MCF 10A (cell line): ENCODE data around the gene BTC. TPM values are rescaled to one million over a fixed set of nuclear protein-coding genes. Genes with fewer than 3 reads are reported as not detected.

ENCODE experiments used
- BruUV-seq: library from RNA; stranded (reverse); fragments of 400-500 nt; replicated peaks from 2 replicates; lab custom pipeline; 2021; lab: Mats Ljungman, UMichigan
- CTCF ChIA-PET: fragments of 300-600 bp; sonication (Branson Sonifier 250); formaldehyde crosslinking; extraction: SDS; loops from one replicate; lab custom pipeline; 2021; ENCODE audit warnings: antibody characterized with exemption, inconsistent platforms; lab: Yijun Ruan, JAX
- POLR2A ChIA-PET: fragments of 300-600, 350-650 bp; sonication (Branson Sonifier 250); formaldehyde crosslinking; extraction: SDS; loops from one replicate; lab custom pipeline; 2020; ENCODE audit warnings: antibody characterized with exemption, inconsistent platforms; lab: Yijun Ruan, JAX
- DNase-seq: peaks from one replicate; pipeline ENCODE4 v3.0.0-alpha.2; 2018; ENCODE audit not compliant: unreplicated experiment
- H3K27ac Mint-ChIP-seq: one replicate; pipeline ENCODE4 v1.8.0; 2022; ENCODE audit warnings: mild to moderate bottlenecking, low read depth, mixed read lengths; ENCODE audit not compliant: unreplicated experiment
- H3K27me3 Mint-ChIP-seq: one replicate; pipeline ENCODE4 v1.8.0; 2022; ENCODE audit warnings: mixed read lengths; ENCODE audit not compliant: insufficient read depth, unreplicated experiment
- H3K36me3 Mint-ChIP-seq: one replicate; pipeline ENCODE4 v1.8.0; 2022; ENCODE audit warnings: mild to moderate bottlenecking, moderate library complexity, mixed read lengths; ENCODE audit not compliant: insufficient read depth, unreplicated experiment
- H3K4me1 Mint-ChIP-seq: one replicate; pipeline ENCODE4 v1.8.0; 2022; ENCODE audit warnings: mixed read lengths; ENCODE audit not compliant: insufficient read depth, unreplicated experiment
- H3K4me3 Mint-ChIP-seq: one replicate; pipeline ENCODE4 v1.8.0; 2022; ENCODE audit warnings: mild to moderate bottlenecking, moderate library complexity, mixed read lengths; ENCODE audit not compliant: unreplicated experiment
- H3K9me3 Mint-ChIP-seq: one replicate; pipeline ENCODE4 v1.8.0; 2022; ENCODE audit warnings: mixed read lengths; ENCODE audit not compliant: unreplicated experiment
- CTCF ChIP-seq: fragments of 200-600 bp; IDR thresholded peaks from one replicate; pipeline ENCODE4 v1.8.0; 2022; ENCODE audit warnings: antibody characterized with exemption, mild to moderate bottlenecking; ENCODE audit not compliant: unreplicated experiment
- intact Hi-C: fragments of 100-400 bp; cut with micrococcal nuclease; formaldehyde crosslinking; loops from 2 replicates; pipeline ENCODE4 v1.14.1; 2022
- total RNA-seq: library from RNA; stranded (reverse); gene quantifications from 2 replicates; pipeline ENCODE4 v1.2.3, GENCODE V29; 2022

The BTC gene
- total RNA-seq, 1 experiment from 2014 or later: 1.7 TPM

- ChIA-PET POLR2A (interaction anchor here (0.7 to 0.8 kb wide), 2 partner anchors 9 to 18 kb away, joined by 3 to 4 read pairs; no protein-coding TSS in a partner anchor), CTCF (interaction anchor here (0.7 kb wide), 1 partner anchor 12 kb away, joined by 6 read pairs; no protein-coding TSS in a partner anchor)
- Mint-ChIP-seq H3K9me3 (no peaks in the 10 kb centered on the region), H3K4me1 (peaks cover 10% of the 10 kb centered on the region), H3K27ac (no peak overlapping the region), H3K4me3 (no peak overlapping the region), H3K27me3 (no peaks in the 10 kb centered on the region), H3K36me3 (peaks cover 5% of the 10 kb centered on the region)
- intact Hi-C loops: no loop called here
- BruUV-seq: no TSS peak
- TF ChIP-seq CTCF: no peak
- DNase-seq: no peak
Measured at GRCh38 chr4:74742185-74742584, 52.1 kb downstream of the BTC start.

- Mint-ChIP-seq H3K4me3 (no peak overlapping the region), H3K36me3 (peaks cover 5% of the 10 kb centered on the region), H3K9me3 (no peaks in the 10 kb centered on the region), H3K27me3 (no peaks in the 10 kb centered on the region), H3K27ac (peak overlapping the region; percentile 53), H3K4me1 (peaks cover 10% of the 10 kb centered on the region)
- POLR2A ChIA-PET: interaction anchor here (1.0 to 1.2 kb wide), 2 partner anchors 9 to 12 kb away, joined by 3 read pairs; no protein-coding TSS in a partner anchor
- BruUV-seq: no TSS peak
- DNase-seq: peak; percentile 85
- CTCF ChIA-PET: interaction anchor here (0.8 kb wide), 1 partner anchor 589 kb away, joined by 3 read pairs; no protein-coding TSS in a partner anchor
- intact Hi-C loops: no loop called here
- TF ChIP-seq CTCF: no peak
Measured at GRCh38 chr4:74738464-74739143, 55.7 kb downstream of the BTC start.

GRCh38 chr4:74734995-74735394, 59.3 kb downstream of the BTC start:
- no peak for DNase-seq
- intact Hi-C loops: no loop called here
- ChIA-PET POLR2A (interaction anchor here (0.9 kb wide), 1 partner anchor 46 kb away, joined by 3 read pairs; no protein-coding TSS in a partner anchor), CTCF (interaction anchor here (0.7 kb wide), 1 partner anchor 53 kb away, joined by 3 read pairs; no protein-coding TSS in a partner anchor)
- BruUV-seq: no TSS peak
- no peaks in the 10 kb centered on the region for H3K9me3 Mint-ChIP-seq
- no peaks in the 10 kb centered on the region for H3K27me3 Mint-ChIP-seq
- peaks cover 10% of the 10 kb centered on the region for H3K4me1 Mint-ChIP-seq
- no peak for TF ChIP-seq CTCF
- no peak overlapping the region for H3K4me3 Mint-ChIP-seq
- no peak overlapping the region for H3K27ac Mint-ChIP-seq
- H3K36me3 Mint-ChIP-seq: no peaks in the 10 kb centered on the region

GRCh38 chr4:74733756-74734155, 60.6 kb downstream of the BTC start:
- Mint-ChIP-seq H3K27me3 (no peaks in the 10 kb centered on the region), H3K4me1 (peaks cover 4% of the 10 kb centered on the region), H3K27ac (no peak overlapping the region), H3K36me3 (no peaks in the 10 kb centered on the region), H3K4me3 (no peak overlapping the region), H3K9me3 (no peaks in the 10 kb centered on the region)
- no TSS peak for BruUV-seq
- intact Hi-C loops: no loop called here
- ChIA-PET POLR2A (no interaction called here), CTCF (interaction anchor here (0.6 kb wide), 1 partner anchor 110 kb away, joined by 4 read pairs; no protein-coding TSS in a partner anchor)
- no peak for DNase-seq
- TF ChIP-seq CTCF: no peak
